MCF 10A (cell line): ENCODE results near the gene PRRC2B. TPM values are rescaled to one million over a fixed set of nuclear protein-coding genes. Genes with fewer than 3 reads are reported as not detected.

Experiments used
- BruUV-seq: library from RNA; stranded (reverse); fragments of 400-500 nt; replicated peaks from 2 replicates; lab custom pipeline; 2021; lab: Mats Ljungman, UMichigan
- CTCF ChIA-PET: fragments of 300-600 bp; sonication (Branson Sonifier 250); formaldehyde crosslinking; extraction: SDS; loops from one replicate; lab custom pipeline; 2021; ENCODE audit warnings: antibody characterized with exemption, inconsistent platforms; lab: Yijun Ruan, JAX
- POLR2A ChIA-PET: fragments of 300-600, 350-650 bp; sonication (Branson Sonifier 250); formaldehyde crosslinking; extraction: SDS; loops from one replicate; lab custom pipeline; 2020; ENCODE audit warnings: antibody characterized with exemption, inconsistent platforms; lab: Yijun Ruan, JAX
- DNase-seq: peaks from one replicate; pipeline ENCODE4 v3.0.0-alpha.2; 2018; ENCODE audit not compliant: unreplicated experiment
- H3K27ac Mint-ChIP-seq: one replicate; pipeline ENCODE4 v1.8.0; 2022; ENCODE audit warnings: mild to moderate bottlenecking, low read depth, mixed read lengths; ENCODE audit not compliant: unreplicated experiment
- H3K27me3 Mint-ChIP-seq: one replicate; pipeline ENCODE4 v1.8.0; 2022; ENCODE audit warnings: mixed read lengths; ENCODE audit not compliant: insufficient read depth, unreplicated experiment
- H3K36me3 Mint-ChIP-seq: one replicate; pipeline ENCODE4 v1.8.0; 2022; ENCODE audit warnings: mild to moderate bottlenecking, moderate library complexity, mixed read lengths; ENCODE audit not compliant: insufficient read depth, unreplicated experiment
- H3K4me1 Mint-ChIP-seq: one replicate; pipeline ENCODE4 v1.8.0; 2022; ENCODE audit warnings: mixed read lengths; ENCODE audit not compliant: insufficient read depth, unreplicated experiment
- H3K4me3 Mint-ChIP-seq: one replicate; pipeline ENCODE4 v1.8.0; 2022; ENCODE audit warnings: mild to moderate bottlenecking, moderate library complexity, mixed read lengths; ENCODE audit not compliant: unreplicated experiment
- H3K9me3 Mint-ChIP-seq: one replicate; pipeline ENCODE4 v1.8.0; 2022; ENCODE audit warnings: mixed read lengths; ENCODE audit not compliant: unreplicated experiment
- intact Hi-C: fragments of 100-400 bp; cut with micrococcal nuclease; formaldehyde crosslinking; loops from 2 replicates; pipeline ENCODE4 v1.14.1; 2022
- total RNA-seq: library from RNA; stranded (reverse); gene quantifications from 2 replicates; pipeline ENCODE4 v1.2.3, GENCODE V29; 2022
- TF ChIP-seq, protein P1 (sequence below): fragments of 200-600 bp; IDR thresholded peaks from one replicate; pipeline ENCODE4 v1.8.0; 2022; ENCODE audit warnings: antibody characterized with exemption, mild to moderate bottlenecking; ENCODE audit not compliant: unreplicated experiment

The PRRC2B gene
- total RNA-seq, 1 experiment from 2014 or later, result 186 TPM

DNA sequence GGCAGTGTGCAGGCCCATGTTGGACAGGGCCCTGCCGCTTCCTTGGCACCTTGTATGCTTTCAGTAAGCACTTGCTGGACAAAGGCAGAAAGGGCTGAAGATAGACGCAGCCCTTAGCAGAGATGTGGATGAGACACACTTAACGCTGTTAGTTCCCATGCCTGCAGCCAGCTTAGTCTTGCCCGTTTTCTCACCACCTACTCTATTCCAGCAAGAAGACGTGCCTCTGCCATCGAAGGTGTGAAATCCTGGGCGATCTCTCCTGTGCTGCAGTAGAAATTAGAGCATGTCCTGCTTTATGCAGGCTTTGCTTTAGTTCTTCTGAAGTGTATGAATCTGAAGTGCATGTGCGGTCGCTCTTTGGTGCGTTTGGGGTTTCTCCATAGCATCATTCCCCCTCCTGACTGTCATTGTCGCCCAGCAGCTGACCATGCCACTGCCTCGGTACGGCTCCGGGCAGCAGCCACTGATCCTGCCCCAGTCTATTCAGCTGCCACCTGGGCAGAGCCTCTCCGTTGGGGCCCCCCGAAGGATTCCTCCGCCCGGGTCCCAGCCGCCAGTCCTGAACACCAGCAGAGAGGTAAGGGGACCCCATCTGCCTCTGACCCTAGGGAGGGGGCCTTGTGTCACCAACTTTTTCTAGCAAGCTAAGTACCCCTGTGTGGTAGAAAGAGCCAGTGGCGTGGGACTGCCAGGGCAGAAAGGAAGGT is 97.3 kb downstream of the PRRC2B start:
- H3K4me1 Mint-ChIP-seq, result no peaks in the 10 kb centered on the region
- TF ChIP-seq, protein P1, sequence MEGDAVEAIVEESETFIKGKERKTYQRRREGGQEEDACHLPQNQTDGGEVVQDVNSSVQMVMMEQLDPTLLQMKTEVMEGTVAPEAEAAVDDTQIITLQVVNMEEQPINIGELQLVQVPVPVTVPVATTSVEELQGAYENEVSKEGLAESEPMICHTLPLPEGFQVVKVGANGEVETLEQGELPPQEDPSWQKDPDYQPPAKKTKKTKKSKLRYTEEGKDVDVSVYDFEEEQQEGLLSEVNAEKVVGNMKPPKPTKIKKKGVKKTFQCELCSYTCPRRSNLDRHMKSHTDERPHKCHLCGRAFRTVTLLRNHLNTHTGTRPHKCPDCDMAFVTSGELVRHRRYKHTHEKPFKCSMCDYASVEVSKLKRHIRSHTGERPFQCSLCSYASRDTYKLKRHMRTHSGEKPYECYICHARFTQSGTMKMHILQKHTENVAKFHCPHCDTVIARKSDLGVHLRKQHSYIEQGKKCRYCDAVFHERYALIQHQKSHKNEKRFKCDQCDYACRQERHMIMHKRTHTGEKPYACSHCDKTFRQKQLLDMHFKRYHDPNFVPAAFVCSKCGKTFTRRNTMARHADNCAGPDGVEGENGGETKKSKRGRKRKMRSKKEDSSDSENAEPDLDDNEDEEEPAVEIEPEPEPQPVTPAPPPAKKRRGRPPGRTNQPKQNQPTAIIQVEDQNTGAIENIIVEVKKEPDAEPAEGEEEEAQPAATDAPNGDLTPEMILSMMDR, result no peak
- CTCF ChIA-PET, result no interaction called here
- BruUV-seq, result no TSS peak
- H3K4me3 Mint-ChIP-seq, result no peak overlapping the region
- intact Hi-C loops, result no loop called here
- H3K27ac Mint-ChIP-seq, result no peak overlapping the region
- DNase-seq, result no peak
- no peaks in the 10 kb centered on the region for H3K27me3 Mint-ChIP-seq
- POLR2A ChIA-PET, result interaction anchor here (1.2 kb wide), 1 partner anchor 27 kb away, joined by 4 read pairs; no protein-coding TSS in a partner anchor
- peaks cover 94% of the 10 kb centered on the region for H3K36me3 Mint-ChIP-seq
- H3K9me3 Mint-ChIP-seq, result no peaks in the 10 kb centered on the region

DNA sequence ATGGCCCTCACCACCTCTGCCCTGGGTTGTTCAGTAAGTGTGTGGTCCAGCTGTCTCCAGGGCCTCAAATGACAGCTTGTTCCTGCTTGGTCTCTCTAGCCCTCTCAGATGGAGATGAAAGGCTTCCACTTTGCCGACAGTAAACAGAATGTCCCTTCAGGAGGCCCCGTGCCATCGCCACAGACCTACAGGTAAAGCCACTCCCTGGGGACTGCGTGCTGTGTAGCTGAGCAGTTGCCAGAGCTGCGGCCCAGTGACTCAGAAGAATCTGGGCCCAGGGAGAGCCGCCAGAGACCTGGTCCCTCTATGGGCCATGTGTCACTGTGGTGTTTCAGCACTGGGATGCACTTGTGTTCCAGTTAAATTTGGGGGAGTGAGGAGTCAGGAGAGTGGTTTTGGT is 98.2 kb downstream of the PRRC2B start:
- no peaks in the 10 kb centered on the region for H3K27me3 Mint-ChIP-seq
- ChIA-PET CTCF (interaction anchor here (1.0 kb wide), 1 partner anchor 142 kb away, joined by 5 read pairs; no protein-coding TSS in a partner anchor), POLR2A (interaction anchor here (0.6 to 1.2 kb wide), 2 partner anchors 28 to 1526 kb away, joined by 4 read pairs; no protein-coding TSS in a partner anchor)
- no peaks in the 10 kb centered on the region for H3K4me1 Mint-ChIP-seq
- TF ChIP-seq, protein P1, result no peak
- no peak overlapping the region for H3K4me3 Mint-ChIP-seq
- intact Hi-C loops, result no loop called here
- peaks cover 94% of the 10 kb centered on the region for H3K36me3 Mint-ChIP-seq
- BruUV-seq, result no TSS peak
- H3K27ac Mint-ChIP-seq, result peak overlapping the region; percentile 35
- no peak for DNase-seq
- no peaks in the 10 kb centered on the region for H3K9me3 Mint-ChIP-seq

DNA sequence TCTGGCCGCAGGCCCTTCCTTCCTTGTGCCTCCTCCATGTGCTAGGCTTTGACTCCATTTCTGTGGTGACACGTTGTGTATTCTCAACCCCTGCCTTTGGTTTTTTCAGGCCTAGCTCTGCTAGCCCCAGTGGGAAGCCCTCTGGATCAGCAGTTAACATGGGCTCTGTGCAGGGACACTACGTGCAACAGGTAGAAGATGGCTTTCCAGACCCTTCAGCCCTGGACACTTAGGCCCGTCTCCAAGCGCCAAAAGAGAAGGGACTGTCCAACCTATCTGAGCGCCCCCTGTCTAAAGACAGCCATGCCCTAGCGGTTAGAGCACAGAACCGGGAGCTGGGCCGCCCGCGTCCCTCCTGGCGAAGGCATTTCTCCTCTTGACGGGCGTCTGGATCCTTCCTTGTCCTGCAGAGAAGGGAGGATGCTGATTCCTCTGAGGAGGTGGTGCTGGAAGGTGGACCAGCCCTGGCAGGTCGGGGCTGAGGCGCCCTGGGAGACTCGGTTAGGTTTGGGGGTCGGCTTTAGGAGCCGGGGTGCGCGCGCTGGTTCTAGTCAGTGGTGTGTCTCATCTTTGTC is 100.5 kb downstream of the PRRC2B start:
- H3K36me3 Mint-ChIP-seq, result peaks cover 98% of the 10 kb centered on the region
- no peaks in the 10 kb centered on the region for H3K4me1 Mint-ChIP-seq
- TF ChIP-seq, protein P1, result no peak
- intact Hi-C loops, result no loop called here
- ChIA-PET POLR2A (no interaction called here), CTCF (interaction anchor here (0.7 kb wide), 1 partner anchor 348 kb away, joined by 4 read pairs; no protein-coding TSS in a partner anchor)
- no peak overlapping the region for H3K4me3 Mint-ChIP-seq
- no peak for DNase-seq
- H3K27ac Mint-ChIP-seq, result no peak overlapping the region
- no TSS peak for BruUV-seq
- no peaks in the 10 kb centered on the region for H3K9me3 Mint-ChIP-seq
- no peaks in the 10 kb centered on the region for H3K27me3 Mint-ChIP-seq

DNA sequence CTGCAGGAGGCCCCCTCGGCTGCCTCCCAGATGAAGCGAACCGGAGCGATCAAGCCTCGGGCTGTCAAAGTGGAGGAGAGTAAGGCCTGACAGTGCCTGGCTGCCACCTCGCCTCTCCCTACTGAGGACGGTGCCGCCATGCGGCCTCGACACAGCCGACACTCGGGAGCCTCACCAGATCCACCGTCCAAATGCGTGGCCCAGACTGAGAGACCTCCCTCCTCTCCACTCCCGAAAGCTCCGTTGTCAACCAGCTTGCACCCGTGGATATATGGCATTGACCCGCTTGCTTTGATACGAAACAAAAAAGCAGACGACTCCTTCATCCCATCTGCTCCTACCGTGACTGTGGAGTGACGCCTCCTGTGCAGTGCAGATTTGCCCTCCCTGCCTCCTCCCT is 101.9 kb downstream of the PRRC2B start:
- no peaks in the 10 kb centered on the region for H3K27me3 Mint-ChIP-seq
- H3K36me3 Mint-ChIP-seq, result peaks cover 95% of the 10 kb centered on the region
- TF ChIP-seq, protein P1, result no peak
- POLR2A ChIA-PET, result no interaction called here
- intact Hi-C loops, result no loop called here
- DNase-seq, result no peak
- no peak overlapping the region for H3K27ac Mint-ChIP-seq
- no peaks in the 10 kb centered on the region for H3K9me3 Mint-ChIP-seq
- H3K4me1 Mint-ChIP-seq, result no peaks in the 10 kb centered on the region
- H3K4me3 Mint-ChIP-seq, result no peak overlapping the region
- CTCF ChIA-PET, result interaction anchor here (0.6 kb wide), 1 partner anchor 11 kb away, joined by 4 read pairs; no protein-coding TSS in a partner anchor
- BruUV-seq, result no TSS peak
